H9 (cell line): ENCODE data around the gene CHML. TPM values are rescaled to one million over a fixed set of nuclear protein-coding genes. Genes with fewer than 3 reads are reported as not detected.
A peak's percentile ranks its signal among the peaks of the same experiment; 100 is the strongest.

Experiments
- DNase-seq: peaks from one replicate; pipeline ENCODE4 v3.0.0-alpha.2; 2017
- H2AFZ ChIP-seq: one replicate; pipeline ENCODE4 v1.6.1; 2013; ENCODE audit warnings: mild to moderate bottlenecking, low read length, control low read depth, moderate library complexity
- H2AK5ac ChIP-seq: 2 replicates; pipeline ENCODE4 v1.6.1; 2013; ENCODE audit warnings: low read length, control low read depth, mixed read lengths; ENCODE audit not compliant: insufficient read length
- H2BK120ac ChIP-seq: one replicate; pipeline ENCODE4 v1.6.1; 2013; ENCODE audit warnings: low read depth, mild to moderate bottlenecking, low read length, control low read depth, inconsistent platforms; ENCODE audit not compliant: poor library complexity, severe bottlenecking
- H2BK12ac ChIP-seq: 2 replicates; pipeline ENCODE4 v1.6.1; 2013; ENCODE audit warnings: low read length, control low read depth, mixed read lengths, low read depth; ENCODE audit not compliant: insufficient read length
- H2BK15ac ChIP-seq: 2 replicates; pipeline ENCODE4 v1.6.1; 2013; ENCODE audit warnings: low read depth, low read length, control low read depth
- H2BK20ac ChIP-seq: one replicate; pipeline ENCODE4 v1.6.1; 2013; ENCODE audit warnings: low read depth, mild to moderate bottlenecking, low read length, control low read depth, inconsistent platforms; ENCODE audit not compliant: poor library complexity, severe bottlenecking
- H2BK5ac ChIP-seq: 2 replicates; pipeline ENCODE4 v1.6.1; 2013; ENCODE audit warnings: low read length, control low read depth, mixed read lengths; ENCODE audit not compliant: insufficient read length
- H3K14ac ChIP-seq: 2 replicates; pipeline ENCODE4 v1.6.1; 2013; ENCODE audit warnings: low read length, control low read depth; ENCODE audit not compliant: insufficient read depth
- H3K18ac ChIP-seq: 2 replicates; pipeline ENCODE4 v1.6.1; 2013; ENCODE audit warnings: low read depth, mild to moderate bottlenecking, mixed read lengths, low read length, control low read depth; ENCODE audit not compliant: insufficient read length
- H3K23ac ChIP-seq: 2 replicates; pipeline ENCODE4 v1.6.1; 2013; ENCODE audit warnings: low read length, control low read depth, mixed read lengths, low read depth; ENCODE audit not compliant: insufficient read length
- H3K23me2 ChIP-seq: 2 replicates; pipeline ENCODE4 v1.6.1; 2013; ENCODE audit warnings: low read depth, mild to moderate bottlenecking, mixed read lengths, low read length, control low read depth; ENCODE audit not compliant: insufficient read length, poor library complexity, severe bottlenecking
- H3K27ac ChIP-seq: 2 replicates; pipeline ENCODE4 v1.5.1; 2013; ENCODE audit warnings: low read length, control low read depth, mixed read lengths, low read depth; ENCODE audit not compliant: insufficient read length
- H3K27me3 ChIP-seq: 2 replicates; pipeline ENCODE4 v1.6.1; 2013; ENCODE audit warnings: low read length, control low read depth, inconsistent platforms; ENCODE audit not compliant: insufficient read depth
- H3K4ac ChIP-seq: 2 replicates; pipeline ENCODE4 v1.6.1; 2013; ENCODE audit warnings: low read depth, mild to moderate bottlenecking, control low read depth, inconsistent platforms, low read length, moderate library complexity
- H3K4me1 ChIP-seq: 2 replicates; pipeline ENCODE4 v1.6.1; 2013; ENCODE audit warnings: low read length, control low read depth, inconsistent platforms; ENCODE audit not compliant: insufficient read depth
- H3K4me2 ChIP-seq: 2 replicates; pipeline ENCODE4 v1.6.1; 2013; ENCODE audit warnings: low read length, control low read depth, mixed read lengths; ENCODE audit not compliant: insufficient read length, insufficient read depth
- H3K56ac ChIP-seq: 2 replicates; pipeline ENCODE4 v1.6.1; 2013; ENCODE audit warnings: low read depth, mild to moderate bottlenecking, mixed read lengths, low read length, control low read depth; ENCODE audit not compliant: insufficient read length
- H3K79me1 ChIP-seq: 2 replicates; pipeline ENCODE4 v1.6.1; 2013; ENCODE audit warnings: low read depth, mild to moderate bottlenecking, moderate library complexity, low read length, control low read depth, inconsistent platforms; ENCODE audit not compliant: insufficient read depth, poor library complexity, severe bottlenecking
- H3K79me2 ChIP-seq: 2 replicates; pipeline ENCODE4 v1.6.1; 2013; ENCODE audit warnings: low read length, control low read depth, inconsistent platforms; ENCODE audit not compliant: insufficient read depth
- H3K9ac ChIP-seq: 2 replicates; pipeline ENCODE4 v1.6.1; 2013; ENCODE audit warnings: low read length, control low read depth, mixed read lengths; ENCODE audit not compliant: insufficient read length; ENCODE audit errors: extremely low read depth
- H3K9me3 ChIP-seq: one replicate; pipeline ENCODE4 v1.6.1; 2013; ENCODE audit warnings: low read depth, low read length, inconsistent platforms; ENCODE audit not compliant: control insufficient read depth
- H3T11ph ChIP-seq: one replicate; pipeline ENCODE4 v1.6.1; 2013; ENCODE audit warnings: mild to moderate bottlenecking, low read length, control low read depth, inconsistent platforms
- H4K20me1 ChIP-seq: one replicate; pipeline ENCODE4 v1.6.1; 2013; ENCODE audit not compliant: control insufficient read depth, insufficient read length, insufficient read depth
- H4K5ac ChIP-seq: 2 replicates; pipeline ENCODE4 v1.6.1; 2013; ENCODE audit warnings: low read depth, mild to moderate bottlenecking, mixed read lengths, low read length, control low read depth; ENCODE audit not compliant: insufficient read length
- H4K8ac ChIP-seq: replicated peaks from 2 replicates; pipeline ENCODE4 v1.6.1; 2013; ENCODE audit warnings: low read length, control low read depth, mixed read lengths, low read depth; ENCODE audit not compliant: insufficient read length
- H4K91ac ChIP-seq: 2 replicates; pipeline ENCODE4 v1.6.1; 2013; ENCODE audit warnings: low read depth, mild to moderate bottlenecking, moderate library complexity, mixed read lengths, low read length, control low read depth; ENCODE audit not compliant: insufficient read length
- H3K27ac Mint-ChIP-seq, 3 experiments: 2 replicates in 2 of 3; 3 replicates in 1 of 3; pipeline ENCODE4 v1.8.0; 2020 to 2021; ENCODE audit warnings: mixed read lengths in 3 of 3, mild to moderate bottlenecking in 1 of 3, moderate library complexity in 1 of 3
- H3K27me3 Mint-ChIP-seq: 2 replicates; pipeline ENCODE4 v1.8.0; 2021; ENCODE audit warnings: low read depth, mild to moderate bottlenecking, moderate library complexity, mixed read lengths
- H3K36me3 Mint-ChIP-seq, 3 experiments: 2 replicates in 2 of 3; 3 replicates in 1 of 3; pipeline ENCODE4 v1.8.0; 2020 to 2021; ENCODE audit warnings: low read depth in 3 of 3, mixed read lengths in 3 of 3; ENCODE audit not compliant: insufficient read depth in 1 of 3
- H3K4me1 Mint-ChIP-seq, 2 experiments: 2 replicates each; pipeline ENCODE4 v1.8.0; 2020; ENCODE audit warnings: mixed read lengths in 2 of 2
- H3K4me3 Mint-ChIP-seq, 2 experiments: 2 replicates in 1 of 2; 3 replicates in 1 of 2; pipeline ENCODE4 v1.8.0; 2020 to 2021; ENCODE audit warnings: mild to moderate bottlenecking in 2 of 2, mixed read lengths in 2 of 2, moderate library complexity in 1 of 2
- H3K9me3 Mint-ChIP-seq, 2 experiments: 2 replicates in 1 of 2; 3 replicates in 1 of 2; pipeline ENCODE4 v1.8.0; 2020; ENCODE audit warnings: mild to moderate bottlenecking in 2 of 2, mixed read lengths in 2 of 2, moderate library complexity in 1 of 2
- WGBS: extraction: QIAGEN DNeasy Blood & Tissue Kit; methylation state at CpG from one replicate; pipeline ENCODE4 v1.1.7; 2013; ENCODE audit warnings: missing lambda C conversion rate, low lambda C conversion rate, mixed read lengths; ENCODE audit not compliant: insufficient read length; ENCODE audit errors: extremely low coverage; 5-methylcytosine and 5-hydroxymethylcytosine counted together
- total RNA-seq: library from RNA; stranded (reverse); gene quantifications from 2 replicates; pipeline ENCODE4 v1.2.1, GENCODE V29; 2021
- TF ChIP-seq, protein P1 (sequence below): fragments of 200-600 bp; sonication (generic); conservative IDR thresholded peaks from 3 replicates; pipeline ENCODE4 v1.8.0; 2021; ENCODE audit warnings: antibody characterized with exemption, mild to moderate bottlenecking

Gene CHML
- total RNA-seq, 1 experiment from 2014 or later = 45.7 TPM

DNA sequence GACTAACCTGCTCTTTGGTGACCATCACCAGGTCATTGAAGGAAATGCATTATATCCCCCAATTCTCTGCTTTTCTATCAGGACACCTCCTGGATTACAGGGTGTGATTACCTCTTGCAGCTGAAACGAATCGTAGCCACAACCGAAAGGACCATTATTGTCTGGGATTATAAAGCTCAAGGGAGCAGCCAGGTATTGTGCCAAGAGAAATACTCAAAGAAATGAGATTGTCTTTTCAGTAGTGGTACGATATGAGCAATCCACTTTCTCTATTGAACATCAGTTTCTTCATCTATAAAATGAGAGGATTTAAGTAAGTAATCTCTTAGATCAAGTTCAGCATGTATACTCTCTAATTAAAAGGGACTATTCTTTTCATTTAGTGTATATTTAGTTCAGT lies 39.2 kb upstream of the CHML start:
- Histone ChIP-seq H3K56ac (peak overlapping the region; percentile 70), H3K14ac (no peak overlapping the region), H2BK20ac (no peak overlapping the region), H3K4me1 (no peaks in the 10 kb centered on the region), H2BK120ac (no peak overlapping the region), H3K27ac (no peak overlapping the region), H3K9ac (no peak overlapping the region), H3K18ac (no peak overlapping the region), H3K9me3 (no peaks in the 10 kb centered on the region), H3K4ac (no peak overlapping the region), H4K5ac (no peak overlapping the region), H3T11ph (no peak overlapping the region), H3K23ac (no peak overlapping the region), H2BK15ac (no peak overlapping the region), H2BK5ac (no peak overlapping the region), H4K20me1 (no peaks in the 10 kb centered on the region), H2BK12ac (no peak overlapping the region), H3K79me1 (no peaks in the 10 kb centered on the region), H3K4me2 (no peak overlapping the region), H3K23me2 (no peaks in the 10 kb centered on the region), H4K91ac (no peak overlapping the region), H2AK5ac (no peak overlapping the region), H3K27me3 (no peaks in the 10 kb centered on the region), H3K79me2 (no peaks in the 10 kb centered on the region), H2AFZ (no peak overlapping the region), H4K8ac (no peak overlapping the region)
- Mint-ChIP-seq H3K27ac (no peak overlapping the region), H3K9me3 (no peaks in the 10 kb centered on the region), H3K27me3 (no peaks in the 10 kb centered on the region), H3K4me3 (no peak overlapping the region), H3K4me1 (no peaks in the 10 kb centered on the region), H3K36me3 (no peaks in the 10 kb centered on the region)
- TF ChIP-seq, protein P1, sequence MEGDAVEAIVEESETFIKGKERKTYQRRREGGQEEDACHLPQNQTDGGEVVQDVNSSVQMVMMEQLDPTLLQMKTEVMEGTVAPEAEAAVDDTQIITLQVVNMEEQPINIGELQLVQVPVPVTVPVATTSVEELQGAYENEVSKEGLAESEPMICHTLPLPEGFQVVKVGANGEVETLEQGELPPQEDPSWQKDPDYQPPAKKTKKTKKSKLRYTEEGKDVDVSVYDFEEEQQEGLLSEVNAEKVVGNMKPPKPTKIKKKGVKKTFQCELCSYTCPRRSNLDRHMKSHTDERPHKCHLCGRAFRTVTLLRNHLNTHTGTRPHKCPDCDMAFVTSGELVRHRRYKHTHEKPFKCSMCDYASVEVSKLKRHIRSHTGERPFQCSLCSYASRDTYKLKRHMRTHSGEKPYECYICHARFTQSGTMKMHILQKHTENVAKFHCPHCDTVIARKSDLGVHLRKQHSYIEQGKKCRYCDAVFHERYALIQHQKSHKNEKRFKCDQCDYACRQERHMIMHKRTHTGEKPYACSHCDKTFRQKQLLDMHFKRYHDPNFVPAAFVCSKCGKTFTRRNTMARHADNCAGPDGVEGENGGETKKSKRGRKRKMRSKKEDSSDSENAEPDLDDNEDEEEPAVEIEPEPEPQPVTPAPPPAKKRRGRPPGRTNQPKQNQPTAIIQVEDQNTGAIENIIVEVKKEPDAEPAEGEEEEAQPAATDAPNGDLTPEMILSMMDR = no peak
- WGBS = no CpG with 5 or more reads among the region's 4 CpGs
- DNase-seq = no peak
